ENCODE measurements around the gene BICRAL. TPM values are rescaled to one million over a fixed set of nuclear protein-coding genes. Genes with fewer than 3 reads are reported as not detected.

Gene BICRAL
- total RNA-seq, 1 donor from 2014 or later, result 20.7 TPM

- Histone ChIP-seq H3K4me1 (peaks cover 34% of the 10 kb centered on the region), H3K4me3 (peak overlapping the region; percentile 96), H3K36me3 (no peaks in the 10 kb centered on the region), H3K27ac (peak overlapping the region; percentile 97), H3K27me3 (ENCODE audit: low read depth) (no peaks in the 10 kb centered on the region), H3K9me3 (no peaks in the 10 kb centered on the region)
- no peak for ATAC-seq
- intact Hi-C loops (cut with DNase I), result no loop called here
- no peak for DNase-seq
- no peak for TF ChIP-seq CTCF (IDR thresholded peaks at IDR 0.05)
Observed at GRCh38 chr6:42748203-42748898, 33.5 kb upstream of the BICRAL start.

GRCh38 chr6:42751055-42751454 is 30.8 kb upstream of the BICRAL start:
- Histone ChIP-seq H3K4me3 (no peak overlapping the region), H3K27ac (no peak overlapping the region), H3K36me3 (no peaks in the 10 kb centered on the region), H3K9me3 (no peaks in the 10 kb centered on the region), H3K4me1 (peaks cover 18% of the 10 kb centered on the region), H3K27me3 (ENCODE audit: low read depth) (no peaks in the 10 kb centered on the region)
- TF ChIP-seq CTCF (IDR thresholded peaks at IDR 0.05), result no peak
- DNase-seq (no peak), ATAC-seq (no peak)
- intact Hi-C loops (cut with DNase I), result no loop called here

GRCh38 chr6:42754759-42755158 is 27.1 kb upstream of the BICRAL start:
- intact Hi-C loops (cut with DNase I), result no loop called here
- H3K4me1 ChIP-seq, result no peaks in the 10 kb centered on the region
- H3K27ac ChIP-seq, result no peak overlapping the region
- H3K4me3 ChIP-seq, result no peak overlapping the region
- H3K36me3 ChIP-seq, result peaks cover 15% of the 10 kb centered on the region
- no peaks in the 10 kb centered on the region for H3K27me3 ChIP-seq (ENCODE audit: low read depth)
- no peak for DNase-seq
- no peak for ATAC-seq
- TF ChIP-seq CTCF (IDR thresholded peaks at IDR 0.05), result no peak
- H3K9me3 ChIP-seq, result no peaks in the 10 kb centered on the region

GRCh38 chr6:42756722-42757121 is 25.1 kb upstream of the BICRAL start:
- DNase-seq, result no peak
- Histone ChIP-seq H3K4me3 (no peak overlapping the region), H3K36me3 (peaks cover 23% of the 10 kb centered on the region), H3K27ac (no peak overlapping the region), H3K4me1 (no peaks in the 10 kb centered on the region), H3K9me3 (no peaks in the 10 kb centered on the region), H3K27me3 (ENCODE audit: low read depth) (no peaks in the 10 kb centered on the region)
- intact Hi-C loops (cut with DNase I), result no loop called here
- no peak for TF ChIP-seq CTCF (IDR thresholded peaks at IDR 0.05)
- ATAC-seq, result no peak

GRCh38 chr6:42758756-42759430 is 23.0 kb upstream of the BICRAL start:
- H3K4me1 ChIP-seq, result no peaks in the 10 kb centered on the region
- intact Hi-C loops (cut with DNase I), result no loop called here
- no peak overlapping the region for H3K4me3 ChIP-seq
- peaks cover 23% of the 10 kb centered on the region for H3K36me3 ChIP-seq
- DNase-seq (no peak), ATAC-seq (no peak)
- TF ChIP-seq CTCF (IDR thresholded peaks at IDR 0.05), result no peak
- H3K9me3 ChIP-seq, result no peaks in the 10 kb centered on the region
- H3K27me3 ChIP-seq (ENCODE audit: low read depth), result no peaks in the 10 kb centered on the region
- H3K27ac ChIP-seq, result no peak overlapping the region

Data from lower lobe of right lung (tissue), 2 donors.